Amniotic epithelial cell (primary cell): ENCODE results near the gene BCL2.
A peak's percentile ranks its signal among the peaks of the same experiment; 100 is the strongest.

ENCODE experiments used
- DNase-seq: peaks from one replicate; pipeline ENCODE4 v3.0.0-alpha.2; 2010; ENCODE audit warnings: low read depth

Gene BCL2

DNA sequence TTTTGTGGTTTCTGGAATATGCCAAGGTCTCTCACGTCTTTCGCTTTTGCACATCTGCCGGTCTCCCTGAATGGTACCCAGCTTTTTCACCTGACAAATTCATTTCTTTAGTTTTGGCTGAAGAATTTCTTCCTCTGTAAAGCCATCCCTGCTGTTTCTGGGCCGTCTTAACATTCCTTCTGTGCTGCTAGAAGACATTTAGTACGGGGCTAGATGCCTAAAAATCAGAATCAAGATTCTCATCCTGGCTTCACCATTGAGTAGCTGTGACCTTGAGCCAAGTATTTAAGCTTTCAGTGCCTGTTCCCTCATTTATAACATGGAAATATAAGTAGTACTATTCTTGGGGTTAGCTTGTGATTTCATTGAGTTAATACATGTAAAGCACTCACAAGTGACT, 6.4 kb upstream of the BCL2 start:
- no peak for DNase-seq

GRCh38 chr18:63325086-63325686, 5.6 kb upstream of the BCL2 start:
- DNase-seq = no peak

DNA sequence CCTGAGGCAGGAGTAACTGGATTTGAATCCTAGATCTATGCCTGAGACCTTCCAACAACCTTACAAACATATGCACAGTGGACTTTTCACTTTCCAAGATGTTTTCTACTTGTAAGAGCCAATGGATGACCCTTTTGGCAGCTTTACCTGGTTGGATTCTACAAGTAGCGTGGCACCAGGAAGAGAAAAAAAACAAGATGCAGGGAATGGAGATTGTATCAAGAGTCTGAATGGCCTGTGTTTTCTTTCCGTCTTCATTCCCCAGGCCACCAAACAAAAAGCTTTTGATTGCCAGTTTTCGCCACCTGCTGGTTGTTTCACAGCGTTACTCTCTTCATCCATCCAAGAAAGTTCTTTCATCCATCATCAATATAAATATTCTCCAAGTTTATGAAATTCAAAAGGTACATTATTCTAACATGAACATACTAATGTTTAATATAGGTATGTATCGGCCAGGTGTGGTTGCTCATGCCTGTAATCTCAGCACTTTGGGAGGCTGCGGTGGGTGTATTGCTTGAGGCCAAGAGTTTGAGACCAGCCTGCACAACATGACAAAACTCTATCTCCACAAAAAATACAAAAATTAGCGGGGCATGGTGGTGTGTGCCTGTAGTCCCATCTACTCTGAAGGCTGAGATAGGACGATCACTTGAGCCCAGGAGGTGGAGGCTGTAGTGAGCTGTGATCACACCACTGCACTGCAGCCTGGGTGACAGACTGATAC, 3.5 kb upstream of the BCL2 start:
- peak; percentile 65 for DNase-seq

DNA sequence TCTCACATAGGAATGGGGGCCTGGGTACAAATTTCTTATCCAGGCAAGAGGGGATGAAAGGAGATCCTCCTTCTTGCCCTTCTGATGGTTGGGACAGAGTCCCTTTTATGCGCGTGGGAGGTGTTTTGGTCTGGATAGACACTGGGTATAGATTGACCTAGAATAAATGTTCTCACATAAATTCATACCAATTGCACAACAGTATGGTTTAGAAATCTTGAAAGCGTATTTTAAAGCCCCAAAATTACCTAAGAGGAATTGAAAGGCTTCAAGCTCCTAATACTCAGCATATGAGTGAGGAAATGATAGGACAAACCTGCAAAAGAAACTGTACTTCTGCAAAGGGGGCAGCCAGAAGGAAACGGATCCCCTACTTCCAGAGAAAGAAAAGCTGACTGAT, 2.6 kb upstream of the BCL2 start:
- DNase-seq = peak; percentile 58

DNA sequence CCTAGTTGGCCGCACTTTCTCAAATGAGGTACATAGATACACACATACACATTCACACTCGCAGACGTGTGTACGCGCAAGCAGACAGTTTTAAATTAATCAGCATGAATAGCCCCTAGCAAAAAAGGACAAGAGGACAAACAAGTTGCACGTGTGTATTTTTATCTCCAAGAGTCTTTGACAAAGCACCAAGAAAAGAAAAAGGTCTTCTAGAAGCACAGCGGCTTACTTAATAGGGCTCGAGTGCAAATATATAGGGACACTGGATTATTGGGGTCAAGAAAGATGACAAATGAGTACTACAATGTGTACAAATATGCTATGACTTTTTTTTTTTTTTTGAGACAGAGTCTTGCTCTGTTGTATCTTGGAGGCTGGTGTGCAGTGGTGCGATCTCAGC, 1.7 kb upstream of the BCL2 start:
- no peak for DNase-seq

- no peak for DNase-seq
Observed at GRCh38 chr18:63320975-63321265, 1.4 kb upstream of the BCL2 start.

- peak; percentile 62 for DNase-seq
Observed at GRCh38 chr18:63320123-63320974, 780 bp upstream of the BCL2 start.

- DNase-seq = no peak
Observed at GRCh38 chr18:63318889-63319382, 633 bp downstream of the BCL2 start.

DNA sequence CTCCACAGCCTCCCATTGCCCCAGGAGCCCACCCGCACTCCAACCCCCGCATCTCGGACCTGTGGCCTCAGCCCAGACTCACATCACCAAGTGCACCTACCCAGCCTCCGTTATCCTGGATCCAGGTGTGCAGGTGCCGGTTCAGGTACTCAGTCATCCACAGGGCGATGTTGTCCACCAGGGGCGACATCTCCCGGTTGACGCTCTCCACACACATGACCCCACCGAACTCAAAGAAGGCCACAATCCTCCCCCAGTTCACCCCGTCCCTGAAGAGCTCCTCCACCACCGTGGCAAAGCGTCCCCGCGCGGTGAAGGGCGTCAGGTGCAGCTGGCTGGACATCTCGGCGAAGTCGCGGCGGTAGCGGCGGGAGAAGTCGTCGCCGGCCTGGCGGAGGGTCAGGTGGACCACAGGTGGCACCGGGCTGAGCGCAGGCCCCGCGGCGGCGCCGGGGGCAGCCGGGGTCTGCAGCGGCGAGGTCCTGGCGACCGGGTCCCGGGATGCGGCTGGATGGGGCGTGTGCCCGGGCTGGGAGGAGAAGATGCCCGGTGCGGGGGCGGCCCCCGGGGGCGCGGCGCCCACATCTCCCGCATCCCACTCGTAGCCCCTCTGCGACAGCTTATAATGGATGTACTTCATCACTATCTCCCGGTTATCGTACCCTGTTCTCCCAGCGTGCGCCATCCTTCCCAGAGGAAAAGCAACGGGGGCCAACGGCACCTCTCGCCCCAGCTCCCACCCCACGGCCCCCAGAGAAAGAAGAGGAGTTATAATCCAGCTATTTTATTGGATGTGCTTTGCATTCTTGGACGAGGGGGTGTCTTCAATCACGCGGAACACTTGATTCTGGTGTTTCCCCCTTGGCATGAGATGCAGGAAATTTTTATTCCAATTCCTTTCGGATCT, 1.3 kb downstream of the BCL2 start:
- no peak for DNase-seq

- DNase-seq = no peak
Observed at GRCh38 chr18:63317556-63317946, 2.0 kb downstream of the BCL2 start.

DNA sequence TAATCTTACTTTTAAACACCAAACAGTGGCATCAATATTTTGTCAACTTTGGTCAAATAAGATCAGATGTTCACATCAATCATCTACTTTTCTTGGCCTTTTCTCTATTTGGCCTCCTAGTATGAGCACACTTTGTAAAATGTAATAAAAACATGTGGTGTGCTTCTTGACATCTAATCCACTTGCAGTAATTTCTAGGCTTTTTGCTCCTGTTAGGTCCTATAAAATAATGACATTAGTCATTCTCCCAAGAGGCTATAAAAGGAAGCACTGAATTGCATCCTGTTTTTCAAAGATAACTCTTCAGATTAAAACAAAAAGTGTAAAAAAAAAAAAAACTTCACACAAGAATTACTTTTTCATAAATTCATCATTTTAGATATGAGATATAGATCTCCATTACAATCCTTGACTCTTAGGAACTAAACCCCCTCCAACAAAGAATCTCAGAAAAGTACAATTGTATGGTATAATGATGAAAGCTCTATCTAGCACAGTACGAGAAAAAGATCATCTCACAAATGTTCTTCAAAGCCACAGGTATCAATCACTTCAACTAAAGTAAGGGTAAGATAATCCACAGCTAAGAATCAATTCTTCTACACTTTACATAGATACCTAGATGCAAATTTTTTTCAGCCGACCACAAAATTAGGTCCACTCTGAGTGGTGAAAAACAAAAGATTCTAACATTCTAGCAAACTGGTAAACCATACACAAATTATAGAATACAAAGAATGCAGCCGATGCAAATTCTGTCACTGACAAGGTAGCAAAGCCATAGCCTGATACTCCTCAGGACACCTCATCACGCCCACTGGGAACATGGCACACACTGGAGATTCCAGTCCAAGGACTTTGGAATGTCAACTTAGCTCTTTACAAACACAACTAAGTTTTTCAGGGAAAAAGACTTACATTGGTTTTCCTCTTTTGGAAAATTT, 2.7 kb downstream of the BCL2 start:
- no peak for DNase-seq

GRCh38 chr18:63315876-63316275, 3.7 kb downstream of the BCL2 start:
- no peak for DNase-seq

- no peak for DNase-seq
Observed at GRCh38 chr18:63315131-63315662, 4.4 kb downstream of the BCL2 start.

DNA sequence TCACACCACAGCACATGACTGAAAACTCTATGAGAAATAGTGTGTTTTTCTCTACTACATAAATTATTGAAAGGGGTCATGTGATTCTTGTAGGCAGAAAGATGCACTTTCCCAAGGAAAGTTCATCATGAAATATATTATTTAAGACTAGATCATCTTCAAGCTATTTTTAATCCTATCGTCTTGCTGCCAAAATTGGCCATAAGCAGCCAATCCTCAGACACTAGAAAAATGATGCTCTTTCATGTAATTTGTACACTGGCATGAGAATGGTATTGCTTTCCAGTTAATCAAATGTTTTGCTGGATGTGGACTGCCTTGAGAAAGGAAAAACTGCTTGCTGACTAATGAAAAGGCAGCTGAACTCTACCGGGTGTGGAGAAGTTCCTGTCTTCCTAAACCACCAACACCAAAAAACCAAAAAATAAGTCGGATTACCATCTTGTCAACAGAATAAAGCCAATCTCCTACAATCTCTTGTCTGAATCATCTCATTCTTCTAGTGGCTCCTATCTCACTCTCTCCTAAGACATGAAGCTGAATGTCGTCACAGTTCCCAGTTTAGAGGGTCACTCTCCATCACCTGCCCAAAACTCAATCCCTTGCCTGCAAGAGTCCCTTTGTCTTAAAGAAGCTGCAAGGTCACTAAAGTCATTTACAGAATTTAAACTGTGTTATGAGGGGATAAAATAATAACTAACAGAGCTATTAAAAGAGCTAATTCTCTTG, 5.3 kb downstream of the BCL2 start:
- DNase-seq = no peak

DNA sequence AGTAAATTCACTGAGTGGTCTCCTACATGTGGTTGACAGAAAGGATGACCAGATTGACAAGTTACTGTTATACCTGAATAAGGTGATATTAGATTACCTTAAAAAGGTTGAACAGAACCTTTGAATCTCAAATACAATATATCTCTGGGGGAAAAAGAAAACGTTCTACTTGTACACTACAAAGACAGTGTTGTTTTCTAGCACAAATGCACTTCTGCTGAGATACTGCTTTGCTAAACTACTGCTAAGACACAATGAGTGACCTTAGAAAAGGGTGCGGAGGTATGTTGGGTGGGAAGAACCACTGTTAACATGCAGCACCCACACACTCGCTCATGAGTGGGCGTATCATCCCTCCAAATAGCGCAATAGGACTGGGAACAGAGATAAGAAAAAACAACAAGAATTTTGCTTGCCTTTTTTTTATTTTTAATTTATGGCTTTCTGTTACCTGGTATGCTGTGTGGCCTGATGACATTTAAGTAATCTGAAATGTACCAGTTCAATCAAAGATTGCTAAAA, 6.1 kb downstream of the BCL2 start:
- DNase-seq = no peak

GRCh38 chr18:63312737-63313395, 6.7 kb downstream of the BCL2 start:
- DNase-seq = no peak

DNA sequence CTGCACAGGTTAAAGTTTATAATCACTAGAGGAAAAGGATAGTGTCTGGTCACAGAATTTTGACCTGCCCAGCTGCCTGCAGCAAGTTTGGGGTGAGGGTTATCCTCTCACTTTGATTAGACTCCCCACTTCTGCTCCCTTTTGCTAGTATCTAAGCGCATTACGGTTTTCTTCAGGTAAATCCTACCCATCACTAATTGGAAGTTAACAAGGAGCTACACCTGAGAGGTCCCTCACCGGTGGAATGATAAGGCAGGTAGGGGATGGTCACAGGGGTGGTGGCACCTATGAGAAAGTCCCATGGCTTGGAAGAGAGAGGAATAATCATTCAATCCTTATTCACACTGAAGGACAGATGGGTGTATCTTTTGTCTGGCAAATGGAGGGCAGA, 7.6 kb downstream of the BCL2 start:
- no peak for DNase-seq

DNA sequence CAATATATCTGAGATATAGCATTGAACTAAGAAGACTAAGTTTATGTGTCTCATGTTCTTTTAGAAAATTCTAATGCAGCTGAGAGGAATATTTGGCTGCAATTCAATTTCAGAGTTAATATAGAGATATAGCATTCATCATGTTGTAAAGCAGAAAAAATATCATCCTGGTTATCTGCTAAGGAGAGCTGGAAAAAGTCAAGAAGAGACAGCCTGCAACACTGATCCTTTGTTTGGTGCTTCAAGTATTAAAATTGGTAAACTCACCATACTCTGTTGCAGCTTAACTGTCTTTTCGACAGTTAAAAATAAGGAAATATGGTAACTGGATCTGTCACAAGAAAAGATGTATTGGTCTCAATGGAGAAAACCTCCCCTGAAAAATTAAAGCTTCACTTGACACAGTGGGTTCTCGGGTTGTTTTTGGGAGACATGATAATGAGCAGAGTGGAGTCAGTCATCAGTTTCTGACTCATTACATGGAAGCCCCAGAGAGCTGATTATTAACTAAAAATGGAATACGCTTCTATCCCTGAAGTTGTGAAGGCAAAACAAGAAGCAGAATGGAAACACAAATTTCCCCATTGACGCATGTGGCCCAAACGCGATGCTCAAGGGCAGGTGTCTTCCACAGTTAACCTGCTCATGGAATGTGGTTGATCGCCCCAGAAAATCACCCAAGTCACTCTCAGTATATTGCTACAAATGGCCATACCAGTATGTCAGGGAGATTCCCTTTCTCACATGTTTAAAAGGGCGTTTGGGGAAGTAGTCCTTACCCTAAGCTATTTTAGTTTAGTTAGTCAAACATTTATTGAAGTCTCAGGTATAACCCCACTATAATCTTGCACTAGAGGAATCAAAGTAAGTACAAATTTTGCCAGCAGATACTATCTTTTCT, 8.2 kb downstream of the BCL2 start:
- no peak for DNase-seq
